Kidney (tissue), 14 donors: ENCODE results near the gene LY6G6F. TPM values are rescaled to one million over a fixed set of nuclear protein-coding genes. Genes with fewer than 3 reads are reported as not detected.

Experiments
- DNase-seq, 5 donors: peaks; one replicate each; pipeline ENCODE4 v3.0.0-alpha.2; 2013 to 2020
- FAIRE-seq: peaks from 2 replicates; lab custom pipeline; 2012; peaks lifted over from hg19 to GRCh38; lab: Jason Lieb, UNC
- H3K27ac ChIP-seq, 2 donors: one replicate each; pipeline ENCODE4 v1.7.0; 2013; ENCODE audit warnings: low read depth in 2 of 2, low read length in 2 of 2, inconsistent platforms in 1 of 2
- H3K27me3 ChIP-seq: one replicate; pipeline ENCODE4 v1.7.1; 2013; ENCODE audit warnings: low read length, inconsistent platforms; ENCODE audit not compliant: control insufficient read depth, insufficient read depth
- H3K36me3 ChIP-seq, 3 donors: one replicate each; pipeline versions ENCODE4 v1.7.0 to v1.7.1; 2013; ENCODE audit warnings: low read length in 3 of 3, control low read depth in 1 of 3, inconsistent platforms in 1 of 3; ENCODE audit not compliant: insufficient read depth in 3 of 3, control insufficient read depth in 2 of 3
- H3K4me1 ChIP-seq, 3 donors: one replicate each; pipeline versions ENCODE4 v1.7.0 to v1.7.1; 2013; ENCODE audit warnings: low read length in 3 of 3, inconsistent platforms in 1 of 3, low read depth in 1 of 3; ENCODE audit not compliant: control insufficient read depth in 2 of 3, insufficient read depth in 2 of 3
- H3K4me3 ChIP-seq, 3 donors: one replicate each; pipeline versions ENCODE4 v1.7.0 to v1.8.1; 2013; ENCODE audit warnings: low read length in 3 of 3, control low read depth in 1 of 3, inconsistent platforms in 1 of 3
- H3K9ac ChIP-seq, 3 donors: one replicate each; pipeline versions ENCODE4 v1.7.0 to v1.7.1; 2013; ENCODE audit warnings: low read length in 3 of 3, control low read depth in 1 of 3, inconsistent platforms in 1 of 3
- H3K9me3 ChIP-seq, 3 donors: one replicate each; pipeline versions ENCODE4 v1.7.0 to v1.7.1; 2013; ENCODE audit warnings: low read length in 3 of 3, control low read depth in 1 of 3, inconsistent platforms in 1 of 3; ENCODE audit not compliant: control insufficient read depth in 2 of 3, insufficient read depth in 1 of 3
- CTCF ChIP-seq: IDR thresholded peaks from 3 replicates; pipeline ENCODE4 v1.5.1; 2012; ENCODE audit warnings: mild to moderate bottlenecking, moderate library complexity, borderline replicate concordance; ENCODE audit not compliant: insufficient read depth; ENCODE audit errors: extremely low read depth
- intact Hi-C: fragments of 100-400 bp; cut with DNase I; formaldehyde crosslinking; loops from one replicate; pipeline ENCODE4 v1.11.1; 2022
- microRNA-seq: library from miRNA; unstranded; fragments of <30 nt; microRNA quantifications from one replicate; pipeline ENCODE4 v1.2.0, GENCODE V29; 2020
- polyA plus RNA-seq: library from polyadenylated mRNA; stranded (reverse); fragments of 350-450 nt; fragmentation: Illumina TruSeq; extraction: RNeasy Lipid Tissue Mini Kit (QIAGEN cat#74804); gene quantifications from one replicate; pipeline ENCODE4 v1.2.3, GENCODE V29; 2014; ENCODE audit warnings: low read depth, low replicate concordance; ENCODE audit not compliant: insufficient read depth
- total RNA-seq: library from RNA; stranded (reverse); fragmentation: NEBNext Ultra II Directional; extraction: Animal tissue kit (Norgen Biotek cat#: 25700); gene quantifications from one replicate; pipeline ENCODE4 v1.2.1, GENCODE V29; 2021
- donor health status: control.
- donor health status: control.
- donor health status: control.
- donor health status: control.
- donor health status: control.
- donor health status: DM: yes; HTN: yes; CAD: no.
- donor health status: Normal renal cell carcinoma (clear cell type).

The LY6G6F gene
- total and polyA plus RNA-seq, 2 donors from 2014 or later, result not detected

GRCh38 chr6:31758281-31758680, 51.6 kb downstream of the LY6G6F start:
- Histone ChIP-seq H3K4me1 (peaks cover 0 to under 1% (median 0%) of the 10 kb centered on the region in 3 donors), H3K9me3 (no peaks in the 10 kb centered on the region), H3K36me3 (no peaks in the 10 kb centered on the region), H3K27ac (no peak overlapping the region), H3K4me3 (no peak overlapping the region), H3K9ac (no peak overlapping the region), H3K27me3 (no peaks in the 10 kb centered on the region)
- TF ChIP-seq CTCF, result no peak
- FAIRE-seq (no peak), DNase-seq (peak in 1 of 5 donors; percentile 10)
- intact Hi-C loops, result no loop called here

Small RNA genes within 50 kb of the gene (microRNA-seq; reads per million reads assigned to microRNA genes)
- gene MIR4646, result not detected

Other genes starting within 250 kb of the LY6G6F start
Only the 30 nearest of the 39 such genes appear.
- gene NFKBIL1, start 159.3 kb upstream of the LY6G6F start, total RNA-seq, result 20.0 TPM
- 28.2 TPM for gene NFKBIL1, start 159.3 kb upstream of the LY6G6F start, polyA plus RNA-seq
- 0.35 TPM for gene LTA, start 134.6 kb upstream of the LY6G6F start, total RNA-seq
- not detected for gene LTA, start 134.6 kb upstream of the LY6G6F start, polyA plus RNA-seq
- 5.4 TPM for gene TNF, start 131.3 kb upstream of the LY6G6F start, total RNA-seq
- gene TNF, start 131.3 kb upstream of the LY6G6F start, polyA plus RNA-seq, result 0.69 TPM
- 18.5 TPM for gene LTB, start 124.4 kb upstream of the LY6G6F start, total RNA-seq
- gene LTB, start 124.4 kb upstream of the LY6G6F start, polyA plus RNA-seq, result 6.6 TPM
- 31.5 TPM for gene LST1, start 120.6 kb upstream of the LY6G6F start, total RNA-seq
- 14.8 TPM for gene LST1, start 120.6 kb upstream of the LY6G6F start, polyA plus RNA-seq
- 0.82 TPM for gene NCR3, start 113.9 kb upstream of the LY6G6F start, total RNA-seq
- gene NCR3, start 113.9 kb upstream of the LY6G6F start, polyA plus RNA-seq, result not detected
- 44.1 TPM for gene AIF1, start 91.6 kb upstream of the LY6G6F start, total RNA-seq
- gene AIF1, start 91.6 kb upstream of the LY6G6F start, polyA plus RNA-seq, result 121 TPM
- 159 TPM for gene PRRC2A, start 86.2 kb upstream of the LY6G6F start, total RNA-seq
- gene PRRC2A, start 86.2 kb upstream of the LY6G6F start, polyA plus RNA-seq, result 84.6 TPM
- 232 TPM for gene BAG6, start 54.2 kb upstream of the LY6G6F start, total RNA-seq
- 215 TPM for gene BAG6, start 54.2 kb upstream of the LY6G6F start, polyA plus RNA-seq
- gene APOM, start 51.0 kb upstream of the LY6G6F start, total RNA-seq, result 4.6 TPM
- 154 TPM for gene APOM, start 51.0 kb upstream of the LY6G6F start, polyA plus RNA-seq
- 26.5 TPM for gene C6orf47, start 46.1 kb upstream of the LY6G6F start, total RNA-seq
- gene C6orf47, start 46.1 kb upstream of the LY6G6F start, polyA plus RNA-seq, result 25.5 TPM
- 17.7 TPM for gene GPANK1, start 41.9 kb upstream of the LY6G6F start, total RNA-seq
- gene GPANK1, start 41.9 kb upstream of the LY6G6F start, polyA plus RNA-seq, result 28.6 TPM
- gene CSNK2B, start 40.8 kb upstream of the LY6G6F start, total RNA-seq, result 130 TPM
- gene CSNK2B, start 40.8 kb upstream of the LY6G6F start, polyA plus RNA-seq, result 270 TPM
- gene LY6G5B, start 36.9 kb upstream of the LY6G6F start, total RNA-seq, result 15.1 TPM
- gene LY6G5B, start 36.9 kb upstream of the LY6G6F start, polyA plus RNA-seq, result 2.5 TPM
- gene LY6G5C, start 25.8 kb upstream of the LY6G6F start, total RNA-seq, result 2.5 TPM
- gene LY6G5C, start 25.8 kb upstream of the LY6G6F start, polyA plus RNA-seq, result 4.6 TPM
- gene ABHD16A, start 3.5 kb upstream of the LY6G6F start, total RNA-seq, result 48.7 TPM
- gene ABHD16A, start 3.5 kb upstream of the LY6G6F start, polyA plus RNA-seq, result 50.2 TPM
- not detected for gene LY6G6D, start 8.5 kb downstream of the LY6G6F start, total RNA-seq
- not detected for gene LY6G6D, start 8.5 kb downstream of the LY6G6F start, polyA plus RNA-seq
- not detected for gene LY6G6C, start 14.9 kb downstream of the LY6G6F start, total RNA-seq
- gene LY6G6C, start 14.9 kb downstream of the LY6G6F start, polyA plus RNA-seq, result not detected
- gene MPIG6B, start 16.5 kb downstream of the LY6G6F start, total RNA-seq, result 0.60 TPM
- gene MPIG6B, start 16.5 kb downstream of the LY6G6F start, polyA plus RNA-seq, result not detected
- gene DDAH2, start 22.4 kb downstream of the LY6G6F start, total RNA-seq, result 98.9 TPM
- 147 TPM for gene DDAH2, start 22.4 kb downstream of the LY6G6F start, polyA plus RNA-seq
- gene CLIC1, start 29.7 kb downstream of the LY6G6F start, total RNA-seq, result 456 TPM
- gene CLIC1, start 29.7 kb downstream of the LY6G6F start, polyA plus RNA-seq, result 489 TPM
- 23.7 TPM for gene MSH5, start 33.1 kb downstream of the LY6G6F start, total RNA-seq
- 14.4 TPM for gene MSH5, start 33.1 kb downstream of the LY6G6F start, polyA plus RNA-seq
- gene SAPCD1, start 55.8 kb downstream of the LY6G6F start, total RNA-seq, result 6.5 TPM
- 6.8 TPM for gene SAPCD1, start 55.8 kb downstream of the LY6G6F start, polyA plus RNA-seq
- gene VWA7, start 70.5 kb downstream of the LY6G6F start, total RNA-seq, result 32.5 TPM
- gene VWA7, start 70.5 kb downstream of the LY6G6F start, polyA plus RNA-seq, result 10.2 TPM
- 79.0 TPM for gene VARS1, start 88.9 kb downstream of the LY6G6F start, total RNA-seq
- 30.3 TPM for gene VARS1, start 88.9 kb downstream of the LY6G6F start, polyA plus RNA-seq
- 41.6 TPM for gene LSM2, start 100.1 kb downstream of the LY6G6F start, total RNA-seq
- 70.6 TPM for gene LSM2, start 100.1 kb downstream of the LY6G6F start, polyA plus RNA-seq
- gene HSPA1L, start 108.4 kb downstream of the LY6G6F start, total RNA-seq, result 1.7 TPM
- gene HSPA1L, start 108.4 kb downstream of the LY6G6F start, polyA plus RNA-seq, result 2.3 TPM
- 133 TPM for gene HSPA1A, start 108.7 kb downstream of the LY6G6F start, total RNA-seq
- 209 TPM for gene HSPA1A, start 108.7 kb downstream of the LY6G6F start, polyA plus RNA-seq
- 142 TPM for gene HSPA1B, start 120.9 kb downstream of the LY6G6F start, total RNA-seq
- 175 TPM for gene HSPA1B, start 120.9 kb downstream of the LY6G6F start, polyA plus RNA-seq
- 66.9 TPM for gene NEU1, start 156.0 kb downstream of the LY6G6F start, total RNA-seq
- 131 TPM for gene NEU1, start 156.0 kb downstream of the LY6G6F start, polyA plus RNA-seq